Fibroblast of skin of abdomen (primary cell): ENCODE results near the gene MOB3A.

ENCODE experiments used
- DNase-seq: peaks from one replicate; pipeline ENCODE4 v3.0.0-alpha.2; 2013

MOB3A gene

GRCh38 chr19:2123682-2124387 is 27.7 kb upstream of the MOB3A start:
- no peak for DNase-seq

DNA sequence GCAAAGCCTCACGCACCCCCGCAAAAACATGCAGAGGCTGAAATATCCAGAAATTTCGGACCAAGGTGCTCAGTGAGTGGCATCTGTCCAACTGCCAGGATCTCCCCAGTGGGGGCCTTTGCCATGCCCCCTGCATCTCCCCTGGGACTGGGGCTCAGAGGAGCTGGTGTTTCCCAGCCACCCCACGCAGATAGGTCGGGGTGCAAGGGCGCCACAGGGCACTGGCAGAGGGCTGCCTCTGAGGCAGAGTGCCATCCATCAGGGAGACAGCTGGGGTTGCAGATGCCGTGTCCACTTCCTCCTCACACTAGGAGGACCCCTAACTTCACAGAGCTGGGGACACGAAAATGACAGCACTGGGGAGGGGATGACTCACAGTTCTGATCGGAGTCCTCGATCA is 26.9 kb upstream of the MOB3A start:
- DNase-seq: no peak

DNA sequence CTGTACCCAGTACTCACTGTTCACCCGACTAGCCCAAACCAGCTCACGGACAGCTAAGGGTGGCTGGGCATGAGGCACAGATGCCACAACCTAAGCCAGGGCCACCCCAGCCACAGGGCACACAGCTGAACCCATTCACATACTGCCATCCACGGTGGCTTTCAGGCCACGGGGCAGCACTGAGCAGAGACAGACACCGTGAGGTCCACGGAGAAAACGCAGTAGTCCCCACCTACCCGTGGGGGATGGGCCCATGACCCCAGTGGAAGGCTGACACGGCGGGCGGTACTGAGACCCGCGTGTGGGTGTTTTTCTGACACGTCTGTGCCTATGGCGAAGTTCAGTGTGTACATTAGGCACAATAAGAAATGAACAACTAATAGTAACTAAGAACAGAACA is 26.1 kb upstream of the MOB3A start:
- DNase-seq: no peak

DNA sequence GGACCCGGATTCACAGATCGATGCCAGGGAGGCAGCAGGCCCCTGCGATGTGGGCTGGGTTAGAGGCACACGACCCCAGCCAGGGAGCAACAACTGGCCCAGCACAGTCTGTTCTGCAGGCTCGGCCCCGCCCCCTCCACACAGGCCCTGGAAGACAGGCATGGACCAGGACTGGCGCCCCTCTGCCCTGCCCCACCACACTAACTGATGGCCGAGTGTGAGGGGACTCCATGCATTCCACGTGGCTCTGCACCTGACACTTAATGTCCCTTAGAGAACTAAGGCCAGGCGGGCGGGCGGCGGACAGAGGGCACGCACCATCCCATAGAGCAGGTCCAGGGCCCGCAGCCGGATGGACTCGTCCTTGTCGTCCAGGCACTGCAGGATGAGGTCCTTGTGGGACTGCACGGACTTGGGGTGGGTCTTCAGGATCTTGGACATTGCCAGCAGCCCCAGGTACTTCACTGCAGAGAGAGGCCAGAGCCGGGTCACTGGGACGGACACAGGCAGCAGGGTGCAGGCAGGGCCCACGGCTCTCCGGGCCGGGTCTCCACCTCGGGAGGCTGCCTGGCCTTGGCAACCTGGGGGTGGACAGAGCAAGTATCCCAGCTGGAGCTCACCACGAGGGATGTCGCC is 25.4 kb upstream of the MOB3A start:
- no peak for DNase-seq

- DNase-seq: no peak
Observed at GRCh38 chr19:2120821-2121220, 24.7 kb upstream of the MOB3A start.

- no peak for DNase-seq
Observed at GRCh38 chr19:2119921-2120785, 24.0 kb upstream of the MOB3A start.

GRCh38 chr19:2118438-2118837 is 22.3 kb upstream of the MOB3A start:
- DNase-seq: no peak

GRCh38 chr19:2117215-2117960 is 21.3 kb upstream of the MOB3A start:
- DNase-seq: no peak

DNA sequence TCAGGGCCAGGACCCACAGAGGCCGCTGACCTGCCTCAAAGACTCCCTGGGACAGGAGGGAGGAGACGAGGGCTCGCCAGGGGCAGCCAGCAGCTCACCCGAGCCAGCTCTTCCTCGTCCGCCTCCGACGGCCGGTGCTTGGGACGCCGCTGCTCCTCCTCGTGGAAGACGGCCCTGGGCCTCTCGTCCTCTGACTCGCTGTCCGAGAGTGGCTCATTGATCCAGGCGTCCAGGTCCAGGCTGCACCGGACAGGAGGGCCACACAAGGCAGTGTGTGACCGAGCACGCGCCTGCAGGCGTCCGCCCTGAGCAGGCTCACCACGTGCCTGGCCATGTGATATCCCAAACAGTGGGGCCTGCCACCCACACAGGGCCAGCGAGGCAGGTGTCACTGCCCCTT is 20.4 kb upstream of the MOB3A start:
- DNase-seq: no peak

DNA sequence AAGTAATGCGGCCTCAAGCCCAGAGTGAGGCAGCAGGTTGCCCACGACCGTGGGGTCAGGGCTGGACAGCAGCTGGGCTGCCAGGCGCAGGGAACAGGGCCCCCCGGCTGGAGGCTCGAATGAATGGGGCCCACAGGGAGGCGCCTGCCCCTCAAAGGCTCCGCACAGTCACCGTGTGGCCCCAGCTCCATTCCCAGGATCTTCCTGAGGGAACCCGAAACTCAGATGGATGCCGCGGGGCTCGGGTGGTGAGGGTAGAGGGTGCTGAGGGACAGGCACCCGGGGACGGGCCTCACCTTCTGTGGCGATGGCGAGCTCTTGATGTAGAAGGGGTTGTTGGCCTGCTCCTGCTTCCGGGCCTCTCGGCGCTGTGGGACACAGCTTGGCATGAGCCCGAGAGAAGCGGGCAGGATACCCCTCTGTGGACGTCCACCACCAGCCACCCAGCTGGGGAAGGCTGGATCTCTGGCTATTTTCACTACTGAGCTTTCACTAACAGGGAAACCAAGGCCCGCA is 19.8 kb upstream of the MOB3A start:
- DNase-seq: no peak

DNA sequence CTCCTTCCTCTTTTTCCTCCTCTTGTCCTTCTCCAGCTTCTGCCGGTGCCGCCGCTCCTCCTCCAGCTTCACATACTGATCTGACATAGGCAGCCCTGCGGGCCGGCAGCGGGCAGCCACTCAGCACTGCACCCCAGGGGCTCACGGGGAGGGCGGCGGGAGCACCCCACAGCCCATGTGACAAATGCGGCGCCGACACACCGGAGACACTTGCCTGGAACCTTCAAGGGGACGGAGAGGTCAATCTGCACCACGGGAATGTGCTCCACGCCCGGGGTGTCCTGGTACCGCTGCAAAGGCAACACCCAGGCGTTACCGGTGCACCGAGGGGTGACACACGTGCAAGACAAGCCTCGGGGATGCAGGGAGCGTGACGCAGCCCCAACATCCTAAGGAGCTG is 19.2 kb upstream of the MOB3A start:
- no peak for DNase-seq

DNA sequence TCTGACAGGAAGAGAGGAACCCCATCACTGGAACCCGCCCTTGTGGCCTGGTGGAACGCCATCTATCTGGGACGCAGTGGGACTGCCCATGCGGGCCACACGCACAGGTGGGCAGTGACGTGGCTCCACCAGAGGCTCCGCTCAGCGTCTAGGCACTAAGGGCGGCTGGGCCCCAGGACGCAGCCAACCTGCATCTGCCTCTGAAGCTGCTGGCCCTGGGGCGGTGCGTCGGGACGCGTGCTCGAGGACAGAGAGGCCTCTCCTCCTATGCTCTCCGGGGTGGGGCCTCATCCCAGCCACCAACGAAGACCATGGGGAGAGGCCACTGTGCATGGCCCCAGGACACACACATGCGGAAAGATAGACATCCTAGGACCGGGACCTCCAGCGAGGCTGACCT is 18.7 kb upstream of the MOB3A start:
- no peak for DNase-seq

GRCh38 chr19:2114218-2114617 is 18.1 kb upstream of the MOB3A start:
- no peak for DNase-seq

DNA sequence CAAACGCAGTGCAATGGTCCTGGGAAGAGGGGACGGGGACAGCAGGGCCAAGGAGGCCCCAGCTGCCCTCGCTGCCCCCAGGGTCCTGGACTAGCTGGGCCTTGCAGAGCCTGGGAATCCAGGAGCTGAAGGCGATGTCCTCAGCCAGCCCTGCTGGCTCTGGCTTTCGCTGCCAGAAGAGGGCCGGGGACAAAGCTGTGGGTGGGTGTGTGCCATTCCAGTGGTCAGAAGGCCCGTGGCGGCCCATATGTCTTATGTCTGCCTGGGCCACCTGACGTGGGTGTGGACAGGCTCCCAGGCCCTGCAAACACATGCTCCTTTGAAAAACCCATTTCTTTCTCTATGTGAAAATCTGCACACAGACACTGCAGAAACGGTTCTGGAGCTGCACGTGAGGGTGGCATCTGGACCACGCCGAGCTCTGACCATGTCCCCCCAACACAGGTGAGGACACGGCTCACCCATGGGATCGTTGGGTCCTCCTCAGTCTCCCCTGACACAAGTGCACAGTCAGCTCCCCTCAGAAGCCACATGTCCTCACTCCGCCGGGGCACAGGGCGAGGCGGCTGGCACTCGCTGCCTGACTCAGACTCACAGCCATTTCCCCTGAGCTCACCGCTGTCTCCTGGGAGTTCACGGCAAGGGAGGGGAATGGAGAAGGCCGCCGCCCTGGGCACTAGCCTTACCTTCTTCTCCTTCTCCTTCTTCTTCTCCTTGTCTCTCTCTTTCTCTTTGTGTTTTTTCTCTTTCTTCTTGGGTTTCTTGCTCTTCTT is 17.5 kb upstream of the MOB3A start:
- no peak for DNase-seq

DNA sequence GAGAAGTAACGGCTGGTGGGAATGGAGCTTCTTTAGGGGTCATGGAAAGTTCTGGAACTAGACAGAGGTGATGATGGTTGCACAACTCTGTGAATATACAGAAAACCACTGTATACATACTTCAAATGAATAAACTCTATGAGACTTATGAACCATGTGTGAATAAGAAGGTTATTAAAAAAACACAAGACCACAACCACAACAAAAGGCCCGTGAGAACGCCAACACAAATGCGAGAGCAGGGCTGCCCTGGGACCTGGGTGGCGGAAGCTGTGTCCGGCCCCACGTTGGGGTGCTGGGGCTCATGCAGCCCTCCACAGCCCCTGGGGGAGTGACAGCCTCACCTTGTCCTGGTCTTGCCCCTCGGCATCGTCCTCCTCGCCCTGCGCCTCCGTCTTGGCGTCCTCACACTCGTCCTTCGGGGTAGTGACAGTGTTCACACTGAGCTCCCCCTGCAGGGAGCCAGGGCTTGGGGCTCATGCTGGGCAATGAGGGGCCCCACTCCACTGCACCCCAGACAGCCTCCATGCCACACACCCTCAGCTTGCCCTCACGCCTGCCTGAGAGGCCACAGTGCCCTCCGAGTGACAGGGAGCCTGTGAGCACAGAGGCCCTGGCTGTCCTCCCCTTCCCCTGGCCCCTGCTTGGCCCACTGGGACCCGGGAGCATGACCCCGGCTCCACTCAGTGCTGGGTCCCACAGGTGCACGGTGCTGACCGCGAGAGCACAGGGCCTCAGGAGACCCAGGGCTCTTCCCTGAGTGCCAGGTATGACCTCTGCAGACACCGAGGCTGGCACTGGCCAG is 16.6 kb upstream of the MOB3A start:
- no peak for DNase-seq

GRCh38 chr19:2111886-2112285 is 15.8 kb upstream of the MOB3A start:
- DNase-seq: no peak

- no peak for DNase-seq
Observed at GRCh38 chr19:2111425-2111824, 15.3 kb upstream of the MOB3A start.

GRCh38 chr19:2110822-2111221 is 14.7 kb upstream of the MOB3A start:
- no peak for DNase-seq

- no peak for DNase-seq
Observed at GRCh38 chr19:2109046-2109864, 13.1 kb upstream of the MOB3A start.
